ENCODE results near the gene TAGAP.

The TAGAP gene

DNA sequence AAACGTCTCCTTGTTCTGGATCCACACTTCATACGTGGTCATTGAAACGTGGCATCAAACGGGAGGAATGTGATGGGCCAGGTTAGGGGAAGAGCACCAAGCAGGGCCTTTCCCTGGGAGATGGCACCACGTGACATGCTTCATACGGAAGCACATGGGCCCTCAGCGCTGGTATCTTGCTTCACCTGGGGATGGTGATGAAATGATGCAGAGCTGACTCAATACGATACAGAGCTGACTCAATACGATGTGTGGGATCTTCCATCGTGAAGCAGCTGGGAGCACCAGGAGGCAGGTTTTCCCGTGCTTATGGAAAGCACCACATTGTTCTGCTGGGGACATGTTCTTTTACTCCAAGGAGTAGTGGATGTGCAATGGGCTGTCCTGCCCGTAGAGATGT lies 22.5 kb upstream of the TAGAP start:
- Histone ChIP-seq H3K4me3 (ENCODE audit: low read depth in 1 of 2, low read length in 2 of 2) (no peak overlapping the region), H3K4me1 (ENCODE audit: insufficient read depth, low read length) (no peaks in the 10 kb centered on the region), H3K27me3 (ENCODE audit: control insufficient read depth in 1 of 2, insufficient read depth in 2 of 2, low read length in 2 of 2) (no peaks in the 10 kb centered on the region), H3K9me3 (ENCODE audit: low read length) (no peaks in the 10 kb centered on the region), H3K36me3 (ENCODE audit: insufficient read depth, low read length) (no peaks in the 10 kb centered on the region), H3K27ac (ENCODE audit: low read depth, low read length) (no peak overlapping the region), H3K9ac (ENCODE audit: low read length) (no peak overlapping the region)

DNA sequence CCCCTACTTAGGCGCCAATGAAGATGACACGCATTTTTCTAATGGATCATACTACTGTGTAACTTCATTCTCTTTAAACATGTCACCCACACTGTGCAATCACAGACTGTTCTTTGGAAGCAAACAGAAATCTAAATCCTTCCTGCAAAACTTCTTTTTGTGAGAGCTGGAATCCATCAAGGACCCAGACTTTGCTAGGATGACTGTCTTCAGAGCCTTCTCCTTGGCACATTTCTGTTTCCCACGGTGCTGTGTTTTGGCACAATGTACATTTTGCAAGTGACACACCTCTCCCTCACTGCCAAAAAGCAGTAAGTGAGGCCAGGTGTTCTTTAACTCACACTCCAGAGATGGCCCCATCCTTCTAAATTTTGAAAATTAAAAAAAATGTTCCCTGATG lies 21.7 kb upstream of the TAGAP start:
- Histone ChIP-seq H3K4me1 (ENCODE audit: insufficient read depth, low read length) (no peaks in the 10 kb centered on the region), H3K9me3 (ENCODE audit: low read length) (no peaks in the 10 kb centered on the region), H3K27me3 (ENCODE audit: control insufficient read depth in 1 of 2, insufficient read depth in 2 of 2, low read length in 2 of 2) (no peaks in the 10 kb centered on the region), H3K4me3 (ENCODE audit: low read depth in 1 of 2, low read length in 2 of 2) (no peak overlapping the region), H3K9ac (ENCODE audit: low read length) (no peak overlapping the region), H3K36me3 (ENCODE audit: insufficient read depth, low read length) (no peaks in the 10 kb centered on the region), H3K27ac (ENCODE audit: low read depth, low read length) (no peak overlapping the region)

DNA sequence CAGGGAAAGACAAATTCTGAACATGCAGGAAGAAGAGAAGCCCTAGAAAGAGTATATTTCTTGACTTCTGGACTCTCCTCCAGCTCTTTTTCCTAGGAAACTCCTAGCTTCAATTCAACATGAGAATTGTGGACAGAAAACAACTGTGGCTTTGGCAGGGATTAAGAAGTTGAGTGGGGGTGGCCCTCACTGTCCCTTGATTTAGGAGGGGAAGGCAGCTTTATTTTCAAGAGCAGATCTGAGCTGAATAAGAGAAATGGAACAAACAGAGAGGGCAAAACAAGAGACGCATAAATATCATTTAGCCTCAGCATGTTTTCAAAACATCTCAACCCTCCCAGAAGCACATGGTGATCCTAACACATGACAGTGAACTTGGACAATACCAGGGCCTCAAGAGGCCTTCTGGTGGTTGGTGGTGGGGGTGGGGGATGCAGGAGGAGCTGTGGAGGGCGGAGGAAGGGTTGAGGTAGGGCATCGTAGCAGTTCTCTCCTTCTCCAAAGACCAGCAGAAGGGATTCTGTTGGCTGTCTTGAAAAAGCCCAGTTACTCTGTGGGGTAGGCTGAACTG lies 21.1 kb upstream of the TAGAP start:
- Histone ChIP-seq H3K36me3 (ENCODE audit: insufficient read depth, low read length) (no peaks in the 10 kb centered on the region), H3K4me1 (ENCODE audit: insufficient read depth, low read length) (no peaks in the 10 kb centered on the region), H3K4me3 (ENCODE audit: low read depth in 1 of 2, low read length in 2 of 2) (no peak overlapping the region), H3K27me3 (ENCODE audit: control insufficient read depth in 1 of 2, insufficient read depth in 2 of 2, low read length in 2 of 2) (no peaks in the 10 kb centered on the region), H3K9ac (ENCODE audit: low read length) (no peak overlapping the region), H3K9me3 (ENCODE audit: low read length) (no peaks in the 10 kb centered on the region), H3K27ac (ENCODE audit: low read depth, low read length) (no peak overlapping the region)

DNA sequence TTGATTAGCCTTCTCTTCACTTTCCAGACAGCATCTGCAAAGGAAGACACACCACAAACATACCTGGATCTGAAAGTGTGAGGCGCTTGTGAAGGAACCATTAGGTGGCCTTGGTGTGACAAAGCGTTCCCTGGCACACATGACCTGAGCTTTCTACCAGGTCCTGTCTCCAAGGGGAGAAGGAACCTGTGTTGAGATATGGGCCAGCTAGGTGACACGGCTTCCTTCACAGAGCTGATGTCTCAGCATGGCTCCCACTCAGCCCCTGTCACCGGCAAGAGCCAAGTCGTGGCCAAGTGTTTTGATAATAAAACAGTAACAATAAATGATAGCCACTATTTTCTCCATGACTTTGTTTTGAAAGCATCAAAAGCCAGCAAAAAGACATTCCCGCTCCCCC lies 20.3 kb upstream of the TAGAP start:
- Histone ChIP-seq H3K9ac (ENCODE audit: low read length) (no peak overlapping the region), H3K4me1 (ENCODE audit: insufficient read depth, low read length) (no peaks in the 10 kb centered on the region), H3K36me3 (ENCODE audit: insufficient read depth, low read length) (no peaks in the 10 kb centered on the region), H3K27me3 (ENCODE audit: control insufficient read depth in 1 of 2, insufficient read depth in 2 of 2, low read length in 2 of 2) (no peaks in the 10 kb centered on the region), H3K4me3 (ENCODE audit: low read depth in 1 of 2, low read length in 2 of 2) (no peak overlapping the region), H3K27ac (ENCODE audit: low read depth, low read length) (no peak overlapping the region), H3K9me3 (ENCODE audit: low read length) (no peaks in the 10 kb centered on the region)

DNA sequence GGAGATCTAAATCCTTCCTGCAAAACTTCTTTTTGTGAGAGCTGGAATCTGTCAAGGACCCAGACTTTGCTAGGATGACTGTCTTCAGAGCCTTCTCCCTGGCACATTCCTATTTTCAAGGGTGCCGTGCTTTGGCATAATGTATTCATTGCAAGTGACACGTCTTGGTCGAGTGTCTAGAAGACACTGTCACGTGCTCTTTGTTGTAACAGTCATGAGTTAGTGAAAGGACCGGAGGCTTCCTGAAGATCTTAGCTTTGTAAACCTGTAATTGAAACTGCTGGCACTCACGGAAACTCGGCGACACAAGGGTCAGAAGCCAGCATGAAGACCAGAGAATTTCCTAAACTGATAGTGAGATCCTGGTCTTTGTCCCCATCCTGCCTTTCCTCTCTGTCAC lies 19.7 kb upstream of the TAGAP start:
- no peaks in the 10 kb centered on the region for H3K9me3 ChIP-seq (ENCODE audit: low read length)
- H3K4me1 ChIP-seq (ENCODE audit: insufficient read depth, low read length), result no peaks in the 10 kb centered on the region
- H3K27ac ChIP-seq (ENCODE audit: low read depth, low read length), result no peak overlapping the region
- no peak overlapping the region for H3K9ac ChIP-seq (ENCODE audit: low read length)
- no peaks in the 10 kb centered on the region for H3K36me3 ChIP-seq (ENCODE audit: insufficient read depth, low read length)
- H3K4me3 ChIP-seq (ENCODE audit: low read depth in 1 of 2, low read length in 2 of 2), result no peak overlapping the region
- no peaks in the 10 kb centered on the region for H3K27me3 ChIP-seq (ENCODE audit: control insufficient read depth in 1 of 2, insufficient read depth in 2 of 2, low read length in 2 of 2)

DNA sequence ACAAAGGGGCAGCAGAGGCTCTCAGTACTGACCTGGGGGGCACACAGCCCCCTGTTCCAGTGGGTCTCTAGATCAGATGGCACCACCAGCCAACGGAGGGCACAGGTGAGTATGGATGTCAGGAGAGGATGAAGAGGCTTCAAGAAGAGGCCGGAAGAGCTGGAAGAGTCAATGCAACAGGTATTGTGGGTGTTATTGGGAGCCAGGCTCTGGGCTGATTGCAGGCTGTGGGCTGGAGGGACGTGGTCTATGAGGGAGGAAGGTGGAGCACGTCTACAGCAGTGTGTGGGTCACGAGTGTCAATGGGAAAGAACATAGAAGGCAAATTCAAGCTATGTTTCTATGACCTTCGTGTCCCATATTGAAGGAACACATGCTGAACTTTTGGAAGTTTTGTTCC lies 18.8 kb upstream of the TAGAP start:
- no peak overlapping the region for H3K27ac ChIP-seq (ENCODE audit: low read depth, low read length)
- no peaks in the 10 kb centered on the region for H3K36me3 ChIP-seq (ENCODE audit: insufficient read depth, low read length)
- no peaks in the 10 kb centered on the region for H3K9me3 ChIP-seq (ENCODE audit: low read length)
- no peak overlapping the region for H3K4me3 ChIP-seq (ENCODE audit: low read depth in 1 of 2, low read length in 2 of 2)
- H3K27me3 ChIP-seq (ENCODE audit: control insufficient read depth in 1 of 2, insufficient read depth in 2 of 2, low read length in 2 of 2), result no peaks in the 10 kb centered on the region
- H3K9ac ChIP-seq (ENCODE audit: low read length), result no peak overlapping the region
- no peaks in the 10 kb centered on the region for H3K4me1 ChIP-seq (ENCODE audit: insufficient read depth, low read length)

DNA sequence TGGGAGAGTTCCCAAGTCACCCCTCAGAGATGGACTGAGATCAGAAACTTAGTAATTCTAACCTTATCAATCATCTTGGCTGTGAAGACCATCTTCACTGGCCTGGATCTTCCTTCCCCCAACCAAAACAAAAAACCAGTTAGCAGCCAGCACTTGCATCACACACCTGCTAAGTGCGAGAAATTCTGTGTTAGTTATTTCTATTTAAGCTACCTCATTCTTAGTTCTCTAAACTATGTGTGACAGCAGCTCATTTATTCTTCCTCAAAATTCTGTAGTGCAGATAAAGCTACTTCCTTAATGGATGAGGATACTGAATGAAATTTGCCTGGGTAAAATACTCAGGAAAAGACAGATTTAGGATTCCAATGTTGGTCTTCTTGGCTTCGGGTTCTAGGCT lies 18.2 kb upstream of the TAGAP start:
- Histone ChIP-seq H3K36me3 (ENCODE audit: insufficient read depth, low read length) (no peaks in the 10 kb centered on the region), H3K4me1 (ENCODE audit: insufficient read depth, low read length) (no peaks in the 10 kb centered on the region), H3K4me3 (ENCODE audit: low read depth in 1 of 2, low read length in 2 of 2) (no peak overlapping the region), H3K27ac (ENCODE audit: low read depth, low read length) (no peak overlapping the region), H3K27me3 (ENCODE audit: control insufficient read depth in 1 of 2, insufficient read depth in 2 of 2, low read length in 2 of 2) (no peaks in the 10 kb centered on the region), H3K9ac (ENCODE audit: low read length) (no peak overlapping the region), H3K9me3 (ENCODE audit: low read length) (no peaks in the 10 kb centered on the region)

DNA sequence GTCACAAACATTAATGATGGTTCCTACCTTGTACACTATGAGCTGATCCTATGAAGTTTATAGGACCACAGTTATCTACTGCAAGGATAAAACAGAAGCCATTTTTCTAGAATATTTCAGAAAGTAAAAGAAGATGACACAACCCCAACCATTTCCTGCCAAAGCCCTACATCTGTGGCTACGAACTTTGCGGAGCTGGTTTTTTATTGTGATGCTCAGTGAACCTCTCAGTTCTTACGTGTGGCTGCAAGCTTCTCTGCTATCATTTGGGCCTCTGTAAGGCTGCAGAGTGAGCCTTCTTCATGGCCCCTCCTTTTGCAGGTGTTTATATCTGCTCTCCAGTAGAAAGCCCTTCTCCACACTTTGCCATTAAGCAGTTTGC lies 17.8 kb upstream of the TAGAP start:
- Histone ChIP-seq H3K36me3 (ENCODE audit: insufficient read depth, low read length) (no peaks in the 10 kb centered on the region), H3K9ac (ENCODE audit: low read length) (no peak overlapping the region), H3K27me3 (ENCODE audit: control insufficient read depth in 1 of 2, insufficient read depth in 2 of 2, low read length in 2 of 2) (no peaks in the 10 kb centered on the region), H3K27ac (ENCODE audit: low read depth, low read length) (no peak overlapping the region), H3K4me1 (ENCODE audit: insufficient read depth, low read length) (no peaks in the 10 kb centered on the region), H3K9me3 (ENCODE audit: low read length) (no peaks in the 10 kb centered on the region), H3K4me3 (ENCODE audit: low read depth in 1 of 2, low read length in 2 of 2) (no peak overlapping the region)

DNA sequence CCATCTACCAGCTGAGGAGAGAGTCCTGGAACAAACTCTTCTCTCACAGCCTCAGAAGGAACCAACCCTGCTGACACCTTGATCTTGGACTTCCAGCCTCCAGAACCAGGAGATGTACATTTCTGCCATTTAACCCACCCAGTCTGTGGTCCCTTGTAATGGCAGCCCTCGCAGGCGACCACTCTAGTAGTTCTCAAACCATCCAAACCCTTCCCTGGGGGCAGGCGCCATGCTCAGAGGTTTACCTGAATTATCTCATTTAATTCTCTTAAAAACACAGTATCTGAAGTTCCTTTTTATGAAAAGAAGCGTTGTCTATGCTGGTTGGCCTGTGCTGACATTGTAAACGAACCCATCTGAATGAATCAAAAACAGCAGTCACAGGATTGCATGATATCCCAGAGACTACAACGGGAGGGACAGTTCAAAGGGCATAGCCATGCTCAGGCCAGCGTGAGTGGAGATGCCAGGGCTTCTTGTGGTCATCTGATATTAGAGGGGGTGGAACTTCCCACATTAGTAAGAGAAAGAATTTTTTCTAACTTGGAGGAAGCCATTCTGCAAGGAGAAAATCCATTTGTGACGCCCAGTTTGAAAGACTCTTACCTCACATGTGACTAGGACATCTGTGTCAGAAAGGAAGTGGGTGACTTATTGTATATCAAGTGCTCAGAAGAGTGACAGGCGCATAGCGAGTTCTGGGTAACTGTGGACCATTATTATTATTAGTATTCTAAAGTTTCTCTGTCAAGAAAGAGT lies 17.2 kb upstream of the TAGAP start:
- Histone ChIP-seq H3K36me3 (ENCODE audit: insufficient read depth, low read length) (no peaks in the 10 kb centered on the region), H3K4me3 (ENCODE audit: low read depth in 1 of 2, low read length in 2 of 2) (no peak overlapping the region), H3K9ac (ENCODE audit: low read length) (no peak overlapping the region), H3K27ac (ENCODE audit: low read depth, low read length) (no peak overlapping the region), H3K27me3 (ENCODE audit: control insufficient read depth in 1 of 2, insufficient read depth in 2 of 2, low read length in 2 of 2) (no peaks in the 10 kb centered on the region), H3K4me1 (ENCODE audit: insufficient read depth, low read length) (no peaks in the 10 kb centered on the region), H3K9me3 (ENCODE audit: low read length) (no peaks in the 10 kb centered on the region)

DNA sequence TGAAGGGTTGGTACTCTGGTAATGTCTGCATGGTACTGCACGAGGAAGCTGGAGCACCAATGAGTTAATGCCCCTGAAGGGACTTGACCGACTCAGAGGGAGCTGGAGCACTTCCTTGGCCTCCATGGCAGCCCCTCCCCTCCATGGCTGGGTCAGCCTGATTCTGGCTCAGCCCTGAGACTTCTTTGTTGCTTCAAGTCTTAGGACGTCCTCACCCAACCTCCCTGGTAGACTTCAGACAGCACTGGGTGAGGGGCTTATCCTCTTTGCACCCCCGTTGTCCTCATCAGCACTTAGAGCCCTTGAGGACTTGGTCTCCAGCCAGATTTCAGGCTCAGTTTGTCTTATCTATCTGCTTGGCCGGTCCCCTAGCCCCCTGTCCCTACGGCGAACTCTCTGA lies 16.4 kb upstream of the TAGAP start:
- no peaks in the 10 kb centered on the region for H3K27me3 ChIP-seq (ENCODE audit: control insufficient read depth in 1 of 2, insufficient read depth in 2 of 2, low read length in 2 of 2)
- no peak overlapping the region for H3K27ac ChIP-seq (ENCODE audit: low read depth, low read length)
- H3K9ac ChIP-seq (ENCODE audit: low read length), result no peak overlapping the region
- H3K4me3 ChIP-seq (ENCODE audit: low read depth in 1 of 2, low read length in 2 of 2), result no peak overlapping the region
- no peaks in the 10 kb centered on the region for H3K4me1 ChIP-seq (ENCODE audit: insufficient read depth, low read length)
- no peaks in the 10 kb centered on the region for H3K36me3 ChIP-seq (ENCODE audit: insufficient read depth, low read length)
- H3K9me3 ChIP-seq (ENCODE audit: low read length), result no peaks in the 10 kb centered on the region

DNA sequence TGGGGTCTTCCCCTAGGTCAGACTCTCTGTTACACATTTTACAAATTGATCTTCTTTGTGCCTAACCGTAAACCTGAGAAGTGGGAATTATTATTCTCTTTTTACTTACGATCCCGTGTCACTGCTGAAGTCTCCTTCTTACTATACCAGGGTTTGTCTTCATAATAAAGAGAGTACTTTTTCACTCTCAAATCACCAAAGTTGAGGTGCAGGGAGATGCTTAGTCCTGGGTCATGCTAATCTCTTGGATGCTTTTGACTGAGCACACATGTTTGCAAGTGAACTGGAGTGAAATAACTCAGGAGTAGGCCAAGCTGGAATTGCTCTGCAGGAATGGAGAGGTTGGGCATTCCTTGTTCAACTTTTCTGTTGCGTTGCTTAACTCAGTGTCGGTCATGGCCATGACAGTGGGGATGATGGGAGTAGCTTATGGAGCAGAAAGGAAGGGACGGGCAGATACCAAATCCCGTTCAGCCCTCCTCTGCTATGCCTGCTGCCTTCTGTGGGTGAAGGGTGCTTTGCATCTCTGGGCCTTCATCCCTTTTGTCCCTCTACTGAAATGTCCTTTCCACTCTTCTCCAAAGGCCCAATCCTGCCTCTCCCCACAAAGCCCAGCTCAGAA lies 15.2 kb upstream of the TAGAP start:
- Histone ChIP-seq H3K27me3 (ENCODE audit: control insufficient read depth in 1 of 2, insufficient read depth in 2 of 2, low read length in 2 of 2) (no peaks in the 10 kb centered on the region), H3K36me3 (ENCODE audit: insufficient read depth, low read length) (no peaks in the 10 kb centered on the region), H3K9me3 (ENCODE audit: low read length) (no peaks in the 10 kb centered on the region), H3K4me1 (ENCODE audit: insufficient read depth, low read length) (no peaks in the 10 kb centered on the region), H3K4me3 (ENCODE audit: low read depth in 1 of 2, low read length in 2 of 2) (no peak overlapping the region), H3K9ac (ENCODE audit: low read length) (no peak overlapping the region), H3K27ac (ENCODE audit: low read depth, low read length) (no peak overlapping the region)

DNA sequence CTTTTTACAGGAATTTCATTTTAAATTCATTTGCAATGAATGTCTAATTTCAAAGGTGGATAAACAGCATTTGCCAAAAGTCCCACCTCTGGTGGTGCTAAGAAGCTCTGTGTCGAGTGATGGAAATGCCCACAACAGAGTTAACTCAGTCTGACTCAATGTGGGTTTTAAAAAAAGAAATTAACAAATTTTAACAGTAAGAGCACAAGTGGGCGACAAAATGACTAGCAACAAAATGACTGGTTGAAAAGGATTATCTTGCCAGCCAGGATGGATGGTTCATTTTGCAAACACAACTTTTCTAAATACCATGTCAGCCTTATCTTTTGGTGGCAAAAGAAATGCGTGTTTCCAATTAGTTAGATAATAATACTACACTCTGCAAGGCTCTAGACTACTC lies 14.3 kb upstream of the TAGAP start:
- H3K9ac ChIP-seq (ENCODE audit: low read length), result no peak overlapping the region
- no peaks in the 10 kb centered on the region for H3K4me1 ChIP-seq (ENCODE audit: insufficient read depth, low read length)
- no peak overlapping the region for H3K27ac ChIP-seq (ENCODE audit: low read depth, low read length)
- no peaks in the 10 kb centered on the region for H3K36me3 ChIP-seq (ENCODE audit: insufficient read depth, low read length)
- no peaks in the 10 kb centered on the region for H3K27me3 ChIP-seq (ENCODE audit: control insufficient read depth in 1 of 2, insufficient read depth in 2 of 2, low read length in 2 of 2)
- H3K9me3 ChIP-seq (ENCODE audit: low read length), result no peaks in the 10 kb centered on the region
- H3K4me3 ChIP-seq (ENCODE audit: low read depth in 1 of 2, low read length in 2 of 2), result no peak overlapping the region
